ENCODE measurements around the gene CRYBB2.
"Not testable (repeated sequence)": the region's sequence is repeated elsewhere in the genome, so short reads cannot be mapped to it uniquely, and the experiment has no call there.

The CRYBB2 gene

DNA sequence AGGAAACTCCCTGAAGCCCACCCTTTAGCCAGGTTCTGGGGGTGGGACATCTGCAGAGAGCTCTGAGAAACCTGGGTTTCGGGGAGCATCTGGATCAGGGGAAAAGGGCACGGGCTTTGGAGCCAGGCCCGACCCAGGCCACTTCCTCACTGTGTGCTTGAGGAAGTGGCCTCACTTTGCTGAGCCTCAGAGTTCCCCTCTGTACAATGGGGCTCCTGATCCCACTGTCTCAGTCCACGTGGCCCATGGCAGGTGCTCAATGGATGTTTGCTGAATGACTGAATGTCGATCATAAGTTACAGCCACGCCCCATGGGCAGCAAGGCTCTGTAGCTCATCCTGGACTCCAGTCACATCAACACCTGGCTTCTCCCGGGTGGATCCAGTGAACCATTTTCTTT is 18.5 kb upstream of the CRYBB2 start:
- no peak for FAIRE-seq

DNA sequence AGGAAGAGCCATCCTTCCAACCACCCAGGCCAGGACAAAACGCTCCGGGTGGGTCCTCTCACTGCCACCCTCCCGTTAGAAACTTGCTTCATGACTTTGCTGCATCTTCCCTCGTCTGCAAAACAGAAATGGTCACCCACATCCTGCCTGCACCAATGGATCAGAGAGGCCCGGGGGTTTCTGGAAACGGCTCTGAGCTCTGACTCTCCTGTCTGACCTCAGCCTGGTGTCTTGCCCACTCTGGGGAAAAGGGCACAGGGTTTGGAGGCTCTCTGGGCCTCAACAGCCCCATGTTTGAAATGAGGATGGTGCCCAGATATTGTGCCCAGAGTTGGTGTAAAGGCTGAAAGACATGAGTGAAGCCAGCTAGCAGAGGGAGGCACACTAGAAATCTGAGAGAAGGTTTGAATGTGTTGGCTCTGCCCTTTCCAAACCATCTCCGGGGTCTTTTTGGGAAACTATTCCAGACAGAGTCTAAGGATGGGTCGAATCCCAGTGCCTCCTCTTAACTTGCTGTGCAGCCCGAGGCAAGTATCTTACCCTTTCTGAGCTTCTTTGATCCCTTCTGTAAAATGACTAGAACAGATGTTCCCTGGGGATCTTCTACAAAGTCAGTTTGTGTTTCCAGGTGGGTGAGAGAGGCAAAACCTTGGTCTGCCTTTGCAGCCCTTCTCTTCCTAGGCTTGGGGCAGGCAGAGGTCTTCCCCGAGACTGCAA is 17.7 kb upstream of the CRYBB2 start:
- FAIRE-seq: no peak

DNA sequence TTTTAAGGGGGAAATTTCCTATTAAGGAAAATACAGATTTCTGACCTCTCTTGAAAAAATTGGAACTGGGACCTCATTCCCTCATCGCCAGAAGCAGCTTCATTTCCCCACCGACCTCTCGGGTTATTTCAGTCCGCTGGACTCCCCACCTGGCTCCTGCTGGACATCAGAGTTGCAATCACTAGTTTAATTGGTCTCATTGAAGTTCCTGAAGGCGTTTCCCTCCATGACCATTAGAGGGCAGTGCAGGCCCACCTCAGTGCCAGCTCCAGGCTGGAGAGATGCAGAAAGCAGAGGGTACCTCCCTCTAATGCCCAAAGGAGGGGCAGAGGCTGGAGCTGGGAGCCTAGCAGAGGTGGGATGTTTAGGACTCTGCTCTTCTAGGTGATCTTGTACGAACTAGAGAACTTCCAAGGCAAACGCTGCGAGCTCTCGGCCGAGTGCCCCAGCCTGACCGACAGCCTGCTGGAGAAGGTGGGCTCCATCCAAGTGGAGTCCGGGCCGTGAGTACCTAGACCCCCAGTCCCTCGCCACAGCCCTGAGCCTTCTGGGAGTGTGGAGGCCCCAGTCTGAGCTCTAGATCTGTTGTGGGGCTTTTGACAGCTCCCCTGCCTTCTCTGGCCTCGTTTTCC is 17.0 kb upstream of the CRYBB2 start:
- no peak for FAIRE-seq

DNA sequence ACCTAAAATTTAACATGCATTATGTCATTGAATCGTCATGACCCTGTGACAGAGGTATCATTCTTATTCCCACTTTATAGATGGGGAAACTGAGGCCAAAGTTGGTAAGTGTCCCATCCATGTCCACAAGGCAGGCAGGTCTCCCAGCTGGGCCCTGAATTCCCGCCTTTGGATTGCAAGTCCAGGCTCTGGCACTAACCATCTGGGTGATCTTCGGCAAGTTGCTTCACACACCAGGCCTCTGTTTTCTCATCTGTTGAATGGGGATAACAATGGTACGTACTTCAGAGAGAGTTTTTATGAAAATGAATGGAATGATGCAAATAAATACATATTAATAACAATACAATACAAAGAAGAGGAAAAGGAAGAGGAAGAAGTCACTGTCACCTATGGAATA is 16.4 kb upstream of the CRYBB2 start:
- FAIRE-seq: no peak

DNA sequence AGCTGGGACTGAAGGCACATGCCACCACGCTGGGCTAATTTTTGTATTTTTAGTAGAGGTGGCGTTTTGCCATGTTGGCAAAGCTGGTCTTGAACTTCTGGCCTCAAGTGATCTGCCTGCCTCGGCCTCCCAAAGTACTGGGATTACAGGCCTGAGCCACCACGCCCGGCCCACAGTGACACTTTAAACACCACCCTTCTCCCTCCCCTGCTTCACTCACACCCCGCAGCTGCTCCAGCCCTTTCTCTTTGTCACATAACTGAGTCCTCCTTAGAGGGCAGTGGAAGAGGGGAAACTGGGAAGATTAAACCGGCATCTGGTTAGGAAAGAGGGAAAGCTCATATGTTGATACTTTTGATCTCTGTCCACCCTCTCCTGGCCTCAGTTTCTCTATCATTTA is 14.9 kb upstream of the CRYBB2 start:
- FAIRE-seq: not testable (repeated sequence)

DNA sequence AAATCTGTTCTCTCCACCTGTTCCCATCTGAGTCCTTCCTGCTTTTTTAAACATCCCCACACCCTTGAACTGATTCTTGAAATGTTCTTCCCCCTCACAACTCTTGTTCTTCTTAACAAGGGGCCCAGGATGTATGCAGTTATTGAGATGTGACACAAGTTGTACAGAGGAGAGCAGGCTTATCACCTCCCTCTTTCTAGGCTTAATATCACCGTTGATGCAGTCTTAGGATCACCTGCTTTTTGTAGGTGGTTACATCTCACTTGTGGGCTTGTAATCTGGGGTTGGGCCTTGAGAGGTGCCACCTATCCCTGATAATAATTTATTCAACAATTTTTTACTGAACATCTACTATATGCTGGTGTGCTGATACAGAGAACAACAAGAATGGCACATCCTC is 13.6 kb upstream of the CRYBB2 start:
- FAIRE-seq: no peak

DNA sequence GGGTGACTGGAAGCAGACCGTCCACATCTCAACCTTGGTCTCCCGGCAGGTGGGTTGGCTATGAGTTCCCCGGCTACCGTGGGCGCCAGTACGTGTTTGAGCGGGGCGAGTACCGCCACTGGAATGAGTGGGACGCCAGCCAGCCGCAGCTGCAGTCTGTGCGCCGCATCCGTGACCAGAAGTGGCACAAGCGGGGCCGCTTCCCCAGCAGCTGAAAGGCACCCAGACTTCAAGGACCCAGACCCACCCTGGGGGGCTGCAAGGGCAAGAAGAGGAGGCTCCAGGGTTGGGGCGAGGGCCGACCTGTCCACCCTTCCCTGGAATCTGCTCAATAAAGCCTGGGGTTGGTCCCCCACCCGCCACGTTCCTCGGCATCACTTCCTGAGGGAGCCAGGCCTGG is 12.4 kb upstream of the CRYBB2 start:
- no peak for FAIRE-seq

DNA sequence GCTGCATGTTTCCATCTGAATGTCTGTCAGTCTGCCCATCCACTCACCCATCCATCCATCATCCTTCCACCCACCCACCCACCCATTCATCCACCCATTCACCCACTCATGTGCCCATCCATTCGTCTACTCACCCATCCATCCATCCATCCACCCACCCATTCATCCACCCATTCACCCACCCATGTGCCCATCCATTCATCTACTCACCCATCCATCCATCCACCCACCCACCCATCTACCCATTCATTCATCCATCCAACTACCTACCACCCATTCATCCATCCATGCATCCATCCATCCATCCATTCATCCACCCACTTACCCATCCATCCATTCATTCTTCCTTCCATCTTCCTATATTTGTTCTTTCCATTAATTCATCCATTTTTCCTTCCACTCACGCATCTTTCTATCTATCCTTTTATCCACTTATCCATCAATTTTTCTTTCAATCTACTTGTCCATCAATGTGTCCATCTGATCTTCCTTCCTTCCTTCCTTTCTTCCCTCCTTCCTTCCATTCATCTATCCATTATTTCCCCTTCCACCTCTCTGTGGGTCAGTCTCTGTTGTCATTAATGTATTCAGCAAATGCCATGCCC is 11.8 kb upstream of the CRYBB2 start:
- FAIRE-seq: no peak

DNA sequence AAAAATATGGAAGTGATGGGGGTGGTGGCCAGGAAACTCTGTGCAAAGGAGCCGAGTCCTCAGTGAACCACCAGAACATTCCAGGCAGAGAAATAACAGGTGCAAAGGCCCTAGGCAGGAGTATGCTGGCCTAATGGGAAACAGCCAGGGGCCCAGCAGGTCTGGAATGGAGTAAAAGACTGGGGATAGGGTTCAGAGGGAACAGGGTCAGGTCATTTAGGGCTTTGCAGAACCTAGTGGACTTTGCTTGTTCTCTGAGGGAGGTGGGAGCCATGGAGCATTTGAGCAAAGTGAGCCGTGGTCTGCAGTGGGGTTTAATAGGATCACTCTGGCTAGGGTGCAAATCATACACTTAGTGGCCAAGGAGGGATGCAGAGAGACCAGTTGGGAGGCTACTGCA is 11.1 kb upstream of the CRYBB2 start:
- FAIRE-seq: no peak

DNA sequence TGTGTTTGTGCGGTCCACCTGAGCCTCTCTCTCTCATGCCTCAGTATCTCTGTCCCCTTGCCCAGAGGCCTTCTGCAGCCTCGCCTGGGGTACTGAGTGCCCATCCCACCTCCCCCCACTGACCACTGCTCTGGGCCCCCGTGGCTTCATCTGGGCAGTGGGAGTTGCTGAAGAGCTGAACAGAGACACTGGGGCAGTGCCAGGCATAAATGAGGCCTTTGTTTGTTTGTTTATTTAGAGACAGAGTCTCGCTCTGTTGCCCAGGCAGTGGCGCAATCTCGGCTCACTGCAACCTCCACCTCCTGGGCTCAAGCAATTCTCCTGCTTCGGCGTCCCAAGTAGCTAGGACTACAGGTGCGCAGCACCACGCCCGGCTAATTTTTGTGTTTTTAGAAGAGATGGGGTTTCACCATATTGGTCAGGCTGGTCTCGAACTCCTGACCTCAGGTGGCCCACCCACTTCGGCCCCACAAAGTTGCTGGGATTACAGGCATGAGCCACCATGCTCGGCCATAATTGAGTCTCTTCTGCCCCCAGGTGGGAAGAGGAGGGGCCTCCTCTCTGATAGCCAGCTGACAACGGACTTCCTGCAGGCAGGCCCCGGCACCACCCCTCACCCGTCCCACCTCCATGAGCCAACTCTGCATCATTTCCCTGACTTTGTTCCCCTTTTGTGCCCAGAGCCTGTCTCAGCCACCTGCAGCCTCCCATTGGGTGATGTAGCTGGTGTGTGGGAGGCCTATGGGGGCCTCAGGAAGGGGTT is 10.5 kb upstream of the CRYBB2 start:
- FAIRE-seq: no peak

DNA sequence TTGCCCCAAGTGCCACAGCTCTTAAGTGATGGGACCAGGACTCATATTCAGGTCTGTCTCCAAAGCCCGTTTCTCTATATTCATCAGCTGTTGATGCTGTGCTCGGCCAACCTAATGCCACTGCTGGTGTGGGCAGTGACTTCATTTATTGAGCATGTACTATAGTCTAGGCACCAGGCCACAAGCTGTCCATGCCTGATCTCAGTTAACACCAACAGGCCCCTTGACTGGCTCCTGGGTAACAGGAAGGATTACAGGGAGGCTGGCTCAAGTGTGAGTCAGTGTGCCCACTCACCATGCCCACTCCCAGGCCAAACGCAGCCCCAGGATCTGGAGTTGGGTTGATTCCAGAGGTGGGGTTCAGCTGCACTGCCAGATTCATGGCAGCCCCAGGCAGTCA is 8.6 kb upstream of the CRYBB2 start:
- no peak for FAIRE-seq

DNA sequence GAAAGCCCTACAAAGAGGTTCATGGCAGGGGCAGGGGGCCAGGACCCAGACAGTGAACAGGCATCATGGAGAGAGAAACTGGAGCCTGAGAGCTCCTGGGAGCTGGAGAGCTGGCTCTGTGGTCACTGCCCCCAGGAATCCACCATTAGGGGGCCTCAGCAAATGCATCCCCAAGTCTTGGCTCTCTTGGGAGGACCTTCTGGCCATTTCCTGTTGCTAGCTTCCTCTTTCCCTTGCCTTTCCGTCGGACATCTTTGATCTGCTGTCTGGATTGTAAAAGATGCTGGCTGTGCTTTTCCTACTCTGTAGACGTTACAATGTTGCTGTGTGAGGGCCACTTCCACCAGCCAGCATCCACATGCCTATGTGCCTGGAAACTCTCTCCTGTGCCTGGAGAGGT is 7.1 kb upstream of the CRYBB2 start:
- no peak for FAIRE-seq

DNA sequence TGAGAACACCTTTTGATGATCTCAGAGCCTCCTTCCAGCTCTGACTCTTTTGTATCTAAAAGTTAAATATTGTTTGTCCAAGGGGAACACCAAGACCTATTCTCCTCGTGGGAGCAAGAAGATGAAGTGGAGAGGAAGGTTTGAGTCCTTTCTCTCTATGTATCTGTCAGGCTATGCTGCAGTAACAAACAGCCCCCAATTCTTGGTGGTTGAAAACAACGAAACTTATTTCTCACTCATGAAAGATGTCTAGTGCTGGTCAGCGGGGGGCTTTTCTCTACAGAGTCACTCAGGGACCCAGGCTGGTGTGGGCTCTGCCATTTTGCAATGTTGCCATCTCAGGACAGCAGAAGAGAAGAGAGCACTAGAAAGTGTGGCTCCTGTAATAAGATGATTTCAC is 6.2 kb upstream of the CRYBB2 start:
- FAIRE-seq: no peak

DNA sequence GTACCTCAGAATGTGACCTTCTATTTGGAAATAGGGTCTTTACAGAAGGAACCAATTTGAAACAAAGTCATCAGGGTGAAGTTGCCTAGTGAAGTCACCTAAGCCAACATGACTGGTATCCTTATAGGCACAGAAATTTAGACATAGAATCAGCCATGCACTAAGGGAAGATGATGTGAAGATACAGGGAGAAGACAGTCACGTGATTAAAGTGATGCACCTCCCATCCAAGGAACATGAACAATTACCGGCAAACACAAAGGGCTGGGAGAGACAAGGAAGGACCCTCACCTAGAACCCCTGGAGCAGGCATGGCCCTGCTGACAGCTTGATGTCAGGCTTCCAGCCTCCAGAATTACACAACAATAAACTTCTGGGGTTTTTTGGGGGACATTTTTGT is 3.2 kb upstream of the CRYBB2 start:
- no peak for FAIRE-seq

DNA sequence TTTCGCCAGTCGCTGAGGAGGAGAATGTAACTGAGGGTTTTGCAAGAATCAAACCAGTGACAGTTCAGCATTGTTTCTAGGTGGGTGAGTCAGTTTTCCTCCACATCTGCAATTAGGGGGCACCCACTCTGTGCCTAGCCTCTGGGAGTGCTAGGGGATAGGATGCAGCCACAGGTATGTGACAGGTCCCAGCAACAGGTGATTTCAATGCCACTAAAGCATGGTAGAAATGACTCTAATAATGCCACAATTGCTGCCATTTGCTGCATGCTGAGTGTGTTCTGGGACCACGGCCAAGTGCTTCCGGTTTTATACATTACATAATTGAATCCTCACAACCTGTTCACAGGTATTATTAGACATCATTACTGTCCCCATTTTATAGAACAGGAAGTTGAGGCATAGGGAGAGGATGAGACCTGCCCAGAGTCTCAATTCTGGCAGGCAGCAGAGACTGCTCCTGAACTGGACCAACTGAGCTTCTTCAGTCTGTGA is 556 bp downstream of the CRYBB2 start:
- no peak for FAIRE-seq

DNA sequence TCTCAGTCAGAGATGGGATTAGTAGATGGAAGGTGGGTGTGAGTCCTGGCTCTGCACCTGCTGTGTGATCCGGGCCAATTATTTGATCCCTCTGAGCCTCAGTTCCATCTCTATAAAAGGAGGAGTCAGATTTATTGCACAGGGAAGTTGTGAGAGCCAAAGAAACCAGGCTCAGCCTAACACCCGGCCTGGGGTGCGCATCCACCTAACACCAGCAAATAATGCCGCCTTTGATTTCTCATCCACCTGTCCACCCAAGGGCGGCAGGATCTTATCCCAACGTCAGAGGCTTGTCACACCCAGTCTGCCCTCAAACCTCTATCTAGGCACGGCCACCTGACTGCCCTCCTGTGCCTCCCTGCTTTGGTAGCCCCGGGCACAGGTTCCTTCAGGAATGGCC is 2.4 kb downstream of the CRYBB2 start:
- FAIRE-seq: no peak

DNA sequence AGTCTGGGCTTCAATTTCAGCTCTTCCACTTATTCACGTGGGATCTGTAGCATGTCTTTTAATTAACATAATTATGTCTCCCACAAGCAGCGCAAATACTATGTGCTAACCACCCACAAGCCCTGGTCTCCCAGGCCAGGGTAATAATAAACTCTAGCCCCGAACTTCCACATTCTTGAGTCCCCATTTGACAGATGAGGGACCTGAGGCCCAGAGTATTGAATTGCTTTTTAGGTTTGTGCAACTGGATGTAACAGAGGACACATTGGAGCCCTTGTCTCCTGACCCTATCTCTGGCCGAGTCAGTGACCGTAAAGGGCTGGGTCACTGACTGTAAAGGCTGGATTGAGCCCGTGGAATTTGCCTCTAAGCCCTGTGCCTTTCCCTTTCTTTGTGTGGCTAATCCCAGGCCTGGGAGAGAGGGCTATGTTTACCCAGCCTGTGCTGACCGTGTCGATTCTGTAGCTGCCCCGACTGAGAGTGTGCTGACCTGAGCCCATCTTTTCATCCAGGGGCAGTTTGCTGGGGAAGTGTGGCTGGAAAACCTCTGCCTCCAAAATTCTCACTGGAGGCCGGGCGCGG is 3.9 kb downstream of the CRYBB2 start:
- no peak for FAIRE-seq

DNA sequence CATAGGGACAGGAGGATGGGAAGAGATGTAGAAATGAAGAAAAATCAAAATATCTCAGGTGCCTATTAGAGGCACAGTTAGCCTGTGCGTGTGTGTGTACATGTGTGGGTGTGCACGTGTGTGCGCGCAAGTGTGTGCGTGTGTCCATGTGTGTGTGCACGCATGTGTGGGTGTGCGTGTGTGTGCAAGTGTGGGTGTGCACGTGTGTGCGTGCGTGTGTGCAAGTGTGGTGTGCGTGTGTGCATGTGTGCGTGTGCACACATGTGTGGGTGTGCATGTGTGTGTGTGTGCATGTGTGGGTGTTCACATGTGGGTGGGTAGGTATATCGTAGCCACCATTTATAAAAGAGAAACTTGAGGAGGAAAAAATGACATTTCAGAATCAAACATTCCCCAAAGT is 9.4 kb downstream of the CRYBB2 start:
- no peak for FAIRE-seq

DNA sequence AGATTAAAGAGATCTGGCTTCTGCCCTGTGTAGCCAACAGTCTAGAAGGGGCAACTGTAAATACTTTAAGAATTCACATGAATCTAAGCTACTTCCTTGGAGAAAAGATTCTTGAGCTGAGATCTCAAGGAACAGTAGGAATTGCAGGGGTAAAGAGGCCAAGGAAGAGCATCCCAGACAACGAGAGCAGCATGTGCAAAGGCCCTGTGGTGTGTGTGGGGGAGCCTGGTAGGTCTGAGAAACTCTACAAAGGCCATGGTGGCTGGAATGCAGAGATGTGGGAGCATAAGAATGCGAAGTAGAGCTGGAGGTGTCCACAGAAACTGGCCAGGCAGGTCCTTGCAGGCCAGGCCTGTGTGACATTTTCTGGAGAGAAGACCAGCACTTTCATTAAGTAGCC is 11.3 kb downstream of the CRYBB2 start:
- FAIRE-seq: not testable (repeated sequence)

DNA sequence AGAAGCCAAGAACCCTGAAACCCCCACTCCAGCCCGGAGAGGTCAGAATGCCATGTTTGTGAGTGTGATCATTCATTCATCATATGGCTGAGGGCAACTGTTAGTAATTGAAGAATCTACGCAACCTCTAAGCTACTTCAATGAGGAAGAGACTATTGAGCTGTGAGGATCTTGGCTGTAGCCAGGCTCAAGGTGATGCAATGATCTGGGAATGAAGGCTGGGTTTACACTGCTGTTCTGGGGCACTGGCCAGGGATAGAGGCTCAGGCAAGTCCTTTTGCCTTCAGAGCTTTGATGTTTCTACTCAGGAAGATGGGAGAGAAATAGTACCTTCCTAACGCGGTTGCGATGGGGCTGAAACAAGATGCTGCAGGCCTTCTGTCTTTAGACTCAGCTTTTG is 12.9 kb downstream of the CRYBB2 start:
- FAIRE-seq: no peak

DNA sequence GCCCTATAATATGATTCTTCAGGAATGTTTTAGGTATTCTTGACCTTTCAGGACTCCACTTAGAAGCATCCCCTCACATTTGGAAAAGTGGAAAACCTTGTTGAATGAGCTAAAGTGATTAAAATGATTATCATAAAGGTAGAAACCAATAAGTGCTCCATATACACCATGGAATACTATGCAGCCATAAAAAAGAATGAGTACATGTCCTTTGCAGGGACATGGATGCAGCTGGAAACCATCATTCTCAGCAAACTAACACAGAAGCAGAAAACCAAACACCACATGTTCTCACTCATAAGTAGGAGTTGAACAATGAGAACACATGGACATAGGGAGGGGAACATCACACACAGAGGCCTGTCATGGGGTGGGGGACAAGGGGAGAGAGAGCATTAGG is 14.3 kb downstream of the CRYBB2 start:
- FAIRE-seq: not testable (repeated sequence)

DNA sequence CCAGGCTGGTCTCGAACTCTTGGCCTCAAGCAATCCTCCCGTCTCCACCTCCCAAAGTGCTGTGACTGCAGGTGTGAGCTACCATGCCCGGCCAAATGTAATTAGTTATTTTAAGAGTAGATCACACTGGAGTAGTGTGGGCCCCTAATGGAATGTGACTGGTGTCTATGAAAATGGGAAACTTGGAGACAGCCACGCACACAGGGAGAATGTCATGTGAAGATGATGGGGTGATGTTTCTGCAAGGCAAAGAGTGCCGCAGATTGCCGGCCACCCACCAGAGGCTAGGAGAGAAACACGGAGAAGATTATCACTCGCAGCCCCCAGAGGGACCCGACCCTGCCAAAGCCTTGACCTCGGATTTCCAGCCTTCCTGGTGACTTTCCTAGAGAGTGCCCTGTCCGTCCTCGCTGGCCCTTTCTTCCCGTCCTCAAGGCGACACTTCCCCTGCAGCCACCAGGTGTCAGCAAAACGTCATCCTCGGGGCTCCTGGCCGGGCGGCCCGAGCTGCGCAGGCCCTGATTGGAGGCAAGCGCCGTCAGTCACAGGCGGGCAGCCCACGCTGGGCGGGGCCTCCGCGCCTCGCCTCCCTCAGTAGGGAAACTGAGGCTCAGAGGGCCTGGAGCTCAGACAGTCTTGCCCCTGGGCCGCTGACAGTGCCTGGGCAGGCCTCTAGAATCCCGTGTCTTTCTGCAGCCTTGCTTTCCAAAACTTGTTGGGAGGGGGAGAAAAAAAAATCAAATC is 16.3 kb downstream of the CRYBB2 start:
- no peak for FAIRE-seq

DNA sequence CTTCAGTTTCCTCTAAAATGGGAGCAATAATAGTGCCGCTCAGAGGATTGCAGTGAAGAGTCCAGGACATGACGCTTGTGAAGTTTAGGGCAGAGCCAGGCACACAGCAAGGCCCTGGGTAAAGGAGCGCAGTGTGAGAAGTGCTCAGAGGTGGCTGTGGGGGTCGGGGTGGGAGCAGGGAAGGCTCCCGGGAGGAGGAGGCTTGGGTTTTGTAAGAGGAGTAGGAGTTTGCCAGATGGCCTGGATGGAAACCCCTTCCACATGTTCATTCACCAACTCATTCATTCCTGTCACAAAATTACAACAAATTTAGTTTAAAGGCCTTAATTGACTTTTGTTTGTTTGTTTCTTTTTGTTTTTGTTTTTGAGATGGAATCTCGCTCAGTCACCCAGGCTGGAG is 17.0 kb downstream of the CRYBB2 start:
- FAIRE-seq: no peak

Measured in TTC549 (cell line).